ENCODE results near the gene TGM1. TPM values are rescaled to one million over a fixed set of nuclear protein-coding genes. Genes with fewer than 3 reads are reported as not detected.

Gene TGM1
- total and polyA plus RNA-seq, 4 donors: 0.28 to 1.5 (median 0.76) TPM

DNA sequence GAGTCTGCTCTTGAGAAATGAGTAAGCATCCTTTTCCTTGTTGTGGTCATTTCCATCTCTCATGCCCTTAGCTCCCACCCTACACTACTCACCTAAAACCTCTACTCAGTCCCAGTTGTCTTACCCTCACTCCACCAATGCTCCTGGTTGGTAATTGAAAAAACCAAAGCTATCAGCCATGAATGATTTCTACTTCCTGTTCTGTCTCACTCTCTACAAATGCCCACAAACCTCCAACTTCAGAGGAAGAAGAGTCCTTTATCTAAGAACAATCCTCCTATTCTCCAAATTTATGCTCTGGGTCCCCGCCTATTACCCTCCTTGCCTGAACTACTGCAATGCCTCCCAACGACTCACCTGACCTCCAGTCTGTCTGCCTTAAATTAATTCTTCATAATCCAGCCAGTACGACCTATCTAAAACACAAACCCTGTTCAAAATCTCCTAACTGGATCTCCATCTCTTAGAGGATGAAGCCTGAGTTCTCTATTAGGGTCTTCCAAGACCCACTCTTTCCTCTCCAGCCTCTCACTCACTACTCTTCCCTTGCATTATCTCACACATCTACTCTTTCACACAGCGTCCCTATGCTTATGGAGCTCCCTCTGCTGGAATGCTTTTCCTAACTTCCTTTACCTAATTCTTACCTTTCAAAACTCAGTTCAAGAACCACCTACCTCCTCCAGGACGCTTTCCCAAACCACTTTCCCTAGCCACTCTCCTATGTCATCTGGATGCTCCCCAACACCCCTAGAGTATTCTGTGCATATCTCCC lies 34.4 kb upstream of the TGM1 start:
- TF ChIP-seq RAD21 (IDR thresholded peaks at IDR 0.05) (peak; percentile 63 to 71), FOXA2 (IDR thresholded peaks at IDR 0.05) (no peak), RXRA (IDR thresholded peaks at IDR 0.05) (no peak)
- TF ChIP-seq, protein P1, sequence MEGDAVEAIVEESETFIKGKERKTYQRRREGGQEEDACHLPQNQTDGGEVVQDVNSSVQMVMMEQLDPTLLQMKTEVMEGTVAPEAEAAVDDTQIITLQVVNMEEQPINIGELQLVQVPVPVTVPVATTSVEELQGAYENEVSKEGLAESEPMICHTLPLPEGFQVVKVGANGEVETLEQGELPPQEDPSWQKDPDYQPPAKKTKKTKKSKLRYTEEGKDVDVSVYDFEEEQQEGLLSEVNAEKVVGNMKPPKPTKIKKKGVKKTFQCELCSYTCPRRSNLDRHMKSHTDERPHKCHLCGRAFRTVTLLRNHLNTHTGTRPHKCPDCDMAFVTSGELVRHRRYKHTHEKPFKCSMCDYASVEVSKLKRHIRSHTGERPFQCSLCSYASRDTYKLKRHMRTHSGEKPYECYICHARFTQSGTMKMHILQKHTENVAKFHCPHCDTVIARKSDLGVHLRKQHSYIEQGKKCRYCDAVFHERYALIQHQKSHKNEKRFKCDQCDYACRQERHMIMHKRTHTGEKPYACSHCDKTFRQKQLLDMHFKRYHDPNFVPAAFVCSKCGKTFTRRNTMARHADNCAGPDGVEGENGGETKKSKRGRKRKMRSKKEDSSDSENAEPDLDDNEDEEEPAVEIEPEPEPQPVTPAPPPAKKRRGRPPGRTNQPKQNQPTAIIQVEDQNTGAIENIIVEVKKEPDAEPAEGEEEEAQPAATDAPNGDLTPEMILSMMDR (IDR thresholded peaks at IDR 0.05; ENCODE audit: low read depth, low read length, missing input control): peak; percentile 38
- TF ChIP-seq, protein P2, sequence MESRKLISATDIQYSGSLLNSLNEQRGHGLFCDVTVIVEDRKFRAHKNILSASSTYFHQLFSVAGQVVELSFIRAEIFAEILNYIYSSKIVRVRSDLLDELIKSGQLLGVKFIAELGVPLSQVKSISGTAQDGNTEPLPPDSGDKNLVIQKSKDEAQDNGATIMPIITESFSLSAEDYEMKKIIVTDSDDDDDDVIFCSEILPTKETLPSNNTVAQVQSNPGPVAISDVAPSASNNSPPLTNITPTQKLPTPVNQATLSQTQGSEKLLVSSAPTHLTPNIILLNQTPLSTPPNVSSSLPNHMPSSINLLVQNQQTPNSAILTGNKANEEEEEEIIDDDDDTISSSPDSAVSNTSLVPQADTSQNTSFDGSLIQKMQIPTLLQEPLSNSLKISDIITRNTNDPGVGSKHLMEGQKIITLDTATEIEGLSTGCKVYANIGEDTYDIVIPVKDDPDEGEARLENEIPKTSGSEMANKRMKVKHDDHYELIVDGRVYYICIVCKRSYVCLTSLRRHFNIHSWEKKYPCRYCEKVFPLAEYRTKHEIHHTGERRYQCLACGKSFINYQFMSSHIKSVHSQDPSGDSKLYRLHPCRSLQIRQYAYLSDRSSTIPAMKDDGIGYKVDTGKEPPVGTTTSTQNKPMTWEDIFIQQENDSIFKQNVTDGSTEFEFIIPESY (IDR thresholded peaks at IDR 0.05): no peak
- H3K4me1 ChIP-seq (ENCODE audit: control insufficient read depth in 4 of 4, insufficient read depth in 4 of 4, low read length in 3 of 4): peaks cover 5 to 71% (median 60%) of the 10 kb centered on the region in 4 donors
- no peak for DNase-seq (ENCODE audit: low spot score)

GRCh38 chr14:24296341-24297157 lies 33.6 kb upstream of the TGM1 start:
- Histone ChIP-seq H3K4me3 (ENCODE audit: low read depth in 1 of 3, low read length in 3 of 3) (no peak overlapping the region), H3K27me3 (ENCODE audit: control insufficient read depth in 4 of 4, insufficient read depth in 4 of 4, low read length in 3 of 4) (no peaks in the 10 kb centered on the region), H3K4me1 (ENCODE audit: control insufficient read depth in 4 of 4, insufficient read depth in 4 of 4, low read length in 3 of 4) (peaks cover 5 to 71% (median 64%) of the 10 kb centered on the region in 4 donors), H3K27ac (ENCODE audit: low read depth in 1 of 2, low read length in 2 of 2) (peak overlapping the region; percentile 24 to 31), H3K36me3 (ENCODE audit: control insufficient read depth in 4 of 4, insufficient read depth in 3 of 4, low read depth in 1 of 4, low read length in 3 of 4) (peaks cover 2 to 25% (median 15%) of the 10 kb centered on the region in 4 donors), H3K9ac (ENCODE audit: low read depth in 1 of 2, low read length in 2 of 2) (peak overlapping the region in 1 of 2 donors; percentile 20), H3K9me3 (ENCODE audit: control insufficient read depth in 4 of 4, low read length in 3 of 4) (no peaks in the 10 kb centered on the region)
- WGBS: 59% methylated on average over 12 of the region's 12 CpGs
- peak; percentile 58 for DNase-seq (ENCODE audit: low spot score)
- TF ChIP-seq, protein P3, sequence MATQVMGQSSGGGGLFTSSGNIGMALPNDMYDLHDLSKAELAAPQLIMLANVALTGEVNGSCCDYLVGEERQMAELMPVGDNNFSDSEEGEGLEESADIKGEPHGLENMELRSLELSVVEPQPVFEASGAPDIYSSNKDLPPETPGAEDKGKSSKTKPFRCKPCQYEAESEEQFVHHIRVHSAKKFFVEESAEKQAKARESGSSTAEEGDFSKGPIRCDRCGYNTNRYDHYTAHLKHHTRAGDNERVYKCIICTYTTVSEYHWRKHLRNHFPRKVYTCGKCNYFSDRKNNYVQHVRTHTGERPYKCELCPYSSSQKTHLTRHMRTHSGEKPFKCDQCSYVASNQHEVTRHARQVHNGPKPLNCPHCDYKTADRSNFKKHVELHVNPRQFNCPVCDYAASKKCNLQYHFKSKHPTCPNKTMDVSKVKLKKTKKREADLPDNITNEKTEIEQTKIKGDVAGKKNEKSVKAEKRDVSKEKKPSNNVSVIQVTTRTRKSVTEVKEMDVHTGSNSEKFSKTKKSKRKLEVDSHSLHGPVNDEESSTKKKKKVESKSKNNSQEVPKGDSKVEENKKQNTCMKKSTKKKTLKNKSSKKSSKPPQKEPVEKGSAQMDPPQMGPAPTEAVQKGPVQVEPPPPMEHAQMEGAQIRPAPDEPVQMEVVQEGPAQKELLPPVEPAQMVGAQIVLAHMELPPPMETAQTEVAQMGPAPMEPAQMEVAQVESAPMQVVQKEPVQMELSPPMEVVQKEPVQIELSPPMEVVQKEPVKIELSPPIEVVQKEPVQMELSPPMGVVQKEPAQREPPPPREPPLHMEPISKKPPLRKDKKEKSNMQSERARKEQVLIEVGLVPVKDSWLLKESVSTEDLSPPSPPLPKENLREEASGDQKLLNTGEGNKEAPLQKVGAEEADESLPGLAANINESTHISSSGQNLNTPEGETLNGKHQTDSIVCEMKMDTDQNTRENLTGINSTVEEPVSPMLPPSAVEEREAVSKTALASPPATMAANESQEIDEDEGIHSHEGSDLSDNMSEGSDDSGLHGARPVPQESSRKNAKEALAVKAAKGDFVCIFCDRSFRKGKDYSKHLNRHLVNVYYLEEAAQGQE (IDR thresholded peaks at IDR 0.05): no peak
- TF ChIP-seq RAD21 (IDR thresholded peaks at IDR 0.05): peak; percentile 90 to 94
- TF ChIP-seq, protein P1 (IDR thresholded peaks at IDR 0.05; ENCODE audit: low read depth, low read length, missing input control): peak; percentile 68

More for the DNA sequence above, 34.4 kb upstream of the TGM1 start:
- Histone ChIP-seq H3K36me3 (ENCODE audit: control insufficient read depth in 4 of 4, insufficient read depth in 3 of 4, low read depth in 1 of 4, low read length in 3 of 4) (peaks cover 7 to 26% (median 22%) of the 10 kb centered on the region in 4 donors), H3K9ac (ENCODE audit: low read depth in 1 of 2, low read length in 2 of 2) (peak overlapping the region in 1 of 2 donors; percentile 5), H3K9me3 (ENCODE audit: control insufficient read depth in 4 of 4, low read length in 3 of 4) (no peaks in the 10 kb centered on the region), H3K4me3 (ENCODE audit: low read depth in 1 of 3, low read length in 3 of 3) (no peak overlapping the region), H3K27me3 (ENCODE audit: control insufficient read depth in 4 of 4, insufficient read depth in 4 of 4, low read length in 3 of 4) (no peaks in the 10 kb centered on the region), H3K27ac (ENCODE audit: low read depth in 1 of 2, low read length in 2 of 2) (peak overlapping the region; percentile 9 to 31)
- WGBS: 30% methylated on average over 5 of the region's 5 CpGs

All from liver (tissue), 9 donors.